HL-60 (cell line): ENCODE measurements around the gene CEACAM21.

Source experiments
- DNase-seq, 2 experiments: peaks; one replicate each; pipeline ENCODE4 v3.0.0-alpha.2; 2010 to 2020; ENCODE audit warnings: low read depth in 1 of 2, low spot score in 1 of 2
- H3K27ac ChIP-seq: fragments of 250-450 bp; sonication (Bioruptor Pico); replicated peaks from 2 replicates; pipeline ENCODE4 v1.5.1; 2020; ENCODE audit warnings: mild to moderate bottlenecking, moderate library complexity
- H3K27me3 ChIP-seq: fragments of 250-450 bp; sonication (Bioruptor Pico); 2 replicates; pipeline ENCODE4 v1.5.1; 2021; ENCODE audit warnings: mild to moderate bottlenecking, moderate library complexity; ENCODE audit not compliant: insufficient read depth, poor library complexity, severe bottlenecking
- H3K4me3 ChIP-seq: replicated peaks from 2 replicates; pipeline ENCODE4 v1.5.1; 2011; ENCODE audit warnings: mild to moderate bottlenecking, control low read depth, low read length; ENCODE audit not compliant: insufficient read depth
- GABPA ChIP-seq: IDR thresholded peaks from 2 replicates; pipeline ENCODE4 v1.6.1; 2012; ENCODE audit warnings: low read depth
- POLR2AphosphoS5 ChIP-seq: IDR thresholded peaks from 2 replicates; pipeline ENCODE4 v1.6.1; 2012; ENCODE audit warnings: low read depth
- SPI1 ChIP-seq: IDR thresholded peaks from 2 replicates; pipeline ENCODE4 v1.6.1; 2012; ENCODE audit warnings: low read depth, mild to moderate bottlenecking, borderline replicate concordance
- TF ChIP-seq, protein P1 (sequence below): IDR thresholded peaks from 2 replicates; pipeline ENCODE4 v1.6.1; 2012; ENCODE audit warnings: low read depth; ENCODE audit not compliant: insufficient replicate concordance
- TF ChIP-seq, protein P2 (sequence below): IDR thresholded peaks from one replicate; pipeline ENCODE4 v1.5.1; 2011; ENCODE audit warnings: low read length, control low read depth, inconsistent platforms; ENCODE audit not compliant: insufficient read depth

Gene CEACAM21

DNA sequence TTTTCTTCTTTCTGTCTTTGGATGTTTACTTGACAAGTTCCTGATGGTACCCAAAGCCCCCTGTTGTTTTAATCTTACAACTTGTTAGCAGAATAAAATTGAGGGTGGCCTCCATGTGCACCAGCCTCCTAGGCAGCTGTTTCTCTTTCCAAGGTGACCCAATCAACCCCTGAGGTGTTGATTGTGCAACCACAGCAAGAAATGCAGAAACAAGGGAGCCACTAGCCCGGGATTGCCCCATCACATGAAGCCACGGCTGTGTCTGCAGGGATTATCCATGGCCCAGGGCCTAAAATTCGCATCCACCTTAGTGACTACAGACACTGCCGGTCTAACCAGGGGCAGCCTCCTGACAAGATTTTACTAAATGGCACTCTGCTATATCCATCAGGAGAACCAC lies 36.5 kb downstream of the CEACAM21 start:
- peak; percentile 73 to 93 for DNase-seq
- no peaks in the 10 kb centered on the region for H3K27me3 ChIP-seq
- H3K27ac ChIP-seq, result no peak overlapping the region; the same call in 1 of the 2 replicates
- TF ChIP-seq GABPA (no peak), POLR2AphosphoS5 (peak; percentile 83)
- TF ChIP-seq, protein P1, sequence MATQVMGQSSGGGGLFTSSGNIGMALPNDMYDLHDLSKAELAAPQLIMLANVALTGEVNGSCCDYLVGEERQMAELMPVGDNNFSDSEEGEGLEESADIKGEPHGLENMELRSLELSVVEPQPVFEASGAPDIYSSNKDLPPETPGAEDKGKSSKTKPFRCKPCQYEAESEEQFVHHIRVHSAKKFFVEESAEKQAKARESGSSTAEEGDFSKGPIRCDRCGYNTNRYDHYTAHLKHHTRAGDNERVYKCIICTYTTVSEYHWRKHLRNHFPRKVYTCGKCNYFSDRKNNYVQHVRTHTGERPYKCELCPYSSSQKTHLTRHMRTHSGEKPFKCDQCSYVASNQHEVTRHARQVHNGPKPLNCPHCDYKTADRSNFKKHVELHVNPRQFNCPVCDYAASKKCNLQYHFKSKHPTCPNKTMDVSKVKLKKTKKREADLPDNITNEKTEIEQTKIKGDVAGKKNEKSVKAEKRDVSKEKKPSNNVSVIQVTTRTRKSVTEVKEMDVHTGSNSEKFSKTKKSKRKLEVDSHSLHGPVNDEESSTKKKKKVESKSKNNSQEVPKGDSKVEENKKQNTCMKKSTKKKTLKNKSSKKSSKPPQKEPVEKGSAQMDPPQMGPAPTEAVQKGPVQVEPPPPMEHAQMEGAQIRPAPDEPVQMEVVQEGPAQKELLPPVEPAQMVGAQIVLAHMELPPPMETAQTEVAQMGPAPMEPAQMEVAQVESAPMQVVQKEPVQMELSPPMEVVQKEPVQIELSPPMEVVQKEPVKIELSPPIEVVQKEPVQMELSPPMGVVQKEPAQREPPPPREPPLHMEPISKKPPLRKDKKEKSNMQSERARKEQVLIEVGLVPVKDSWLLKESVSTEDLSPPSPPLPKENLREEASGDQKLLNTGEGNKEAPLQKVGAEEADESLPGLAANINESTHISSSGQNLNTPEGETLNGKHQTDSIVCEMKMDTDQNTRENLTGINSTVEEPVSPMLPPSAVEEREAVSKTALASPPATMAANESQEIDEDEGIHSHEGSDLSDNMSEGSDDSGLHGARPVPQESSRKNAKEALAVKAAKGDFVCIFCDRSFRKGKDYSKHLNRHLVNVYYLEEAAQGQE, result peak; percentile 69
- no peak overlapping the region for H3K4me3 ChIP-seq

DNA sequence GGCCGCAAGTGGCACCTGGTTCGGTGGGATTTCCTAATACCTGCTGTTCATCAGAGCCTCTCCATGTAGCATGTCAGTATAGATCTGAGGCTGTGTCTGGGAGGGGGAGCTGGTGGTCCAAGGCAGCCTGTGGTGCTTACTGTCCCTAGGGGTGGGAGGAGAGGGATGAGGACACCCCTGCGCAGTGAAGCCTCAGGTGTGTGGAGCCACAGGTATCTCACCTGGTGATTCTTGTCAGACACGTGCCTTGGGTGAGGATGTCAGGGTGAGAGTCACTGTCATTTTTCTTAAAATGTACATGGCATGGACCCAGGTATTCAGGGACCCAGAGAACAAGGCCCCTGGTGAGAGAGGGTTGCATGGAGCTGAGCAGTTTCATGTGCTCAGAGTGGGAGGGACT lies 39.2 kb downstream of the CEACAM21 start:
- H3K27me3 ChIP-seq, result no peaks in the 10 kb centered on the region
- TF ChIP-seq SPI1 (no peak), GABPA (no peak), POLR2AphosphoS5 (no peak)
- TF ChIP-seq, protein P2, sequence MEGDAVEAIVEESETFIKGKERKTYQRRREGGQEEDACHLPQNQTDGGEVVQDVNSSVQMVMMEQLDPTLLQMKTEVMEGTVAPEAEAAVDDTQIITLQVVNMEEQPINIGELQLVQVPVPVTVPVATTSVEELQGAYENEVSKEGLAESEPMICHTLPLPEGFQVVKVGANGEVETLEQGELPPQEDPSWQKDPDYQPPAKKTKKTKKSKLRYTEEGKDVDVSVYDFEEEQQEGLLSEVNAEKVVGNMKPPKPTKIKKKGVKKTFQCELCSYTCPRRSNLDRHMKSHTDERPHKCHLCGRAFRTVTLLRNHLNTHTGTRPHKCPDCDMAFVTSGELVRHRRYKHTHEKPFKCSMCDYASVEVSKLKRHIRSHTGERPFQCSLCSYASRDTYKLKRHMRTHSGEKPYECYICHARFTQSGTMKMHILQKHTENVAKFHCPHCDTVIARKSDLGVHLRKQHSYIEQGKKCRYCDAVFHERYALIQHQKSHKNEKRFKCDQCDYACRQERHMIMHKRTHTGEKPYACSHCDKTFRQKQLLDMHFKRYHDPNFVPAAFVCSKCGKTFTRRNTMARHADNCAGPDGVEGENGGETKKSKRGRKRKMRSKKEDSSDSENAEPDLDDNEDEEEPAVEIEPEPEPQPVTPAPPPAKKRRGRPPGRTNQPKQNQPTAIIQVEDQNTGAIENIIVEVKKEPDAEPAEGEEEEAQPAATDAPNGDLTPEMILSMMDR, result no peak
- TF ChIP-seq, protein P1, result no peak
- no peak overlapping the region for H3K4me3 ChIP-seq
- DNase-seq, result no peak
- no peak overlapping the region for H3K27ac ChIP-seq

DNA sequence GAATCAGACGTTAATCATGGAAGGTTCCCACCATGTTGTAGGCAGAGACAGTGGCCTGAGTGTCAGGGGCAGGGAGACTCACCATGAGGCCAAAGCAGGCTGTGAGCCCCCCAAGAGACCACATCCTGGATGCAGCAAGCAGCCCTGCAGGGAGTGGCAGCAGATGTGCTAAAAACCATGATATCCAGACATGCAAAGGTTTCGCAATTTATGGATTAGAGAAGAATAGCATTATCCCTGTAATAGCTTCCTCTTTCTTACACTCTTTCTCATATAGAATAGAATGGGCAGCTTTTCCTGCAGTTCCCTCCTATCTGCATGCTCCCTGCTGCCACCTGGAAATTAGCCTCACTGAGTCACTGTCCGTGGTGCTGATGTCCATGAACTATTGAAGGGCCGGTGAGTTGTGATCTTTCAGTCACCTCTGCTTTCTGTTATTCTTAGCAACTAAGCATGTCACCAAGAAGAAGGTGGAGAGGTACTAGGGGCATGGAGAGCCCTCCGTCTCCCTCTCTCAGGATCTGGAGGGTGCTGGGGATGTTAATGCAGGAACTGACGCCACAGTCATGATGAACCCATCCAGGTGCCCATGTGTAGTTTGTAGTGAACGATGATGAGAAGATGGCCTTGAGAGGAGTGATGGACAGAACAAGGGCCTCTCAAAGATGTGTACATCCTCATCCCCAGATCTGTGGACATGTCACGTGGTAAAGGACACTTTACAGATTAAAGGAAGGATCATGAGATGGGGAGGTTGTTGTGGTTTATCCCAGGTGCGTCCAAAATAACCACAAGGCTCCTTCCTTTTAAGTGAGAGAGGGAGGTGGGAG lies 41.0 kb downstream of the CEACAM21 start:
- DNase-seq, result peak in 1 of 2 experiments; percentile 33
- no peaks in the 10 kb centered on the region for H3K27me3 ChIP-seq
- no peak overlapping the region for H3K4me3 ChIP-seq
- no peak overlapping the region for H3K27ac ChIP-seq
- TF ChIP-seq, protein P1, result peak; percentile 98
- TF ChIP-seq POLR2AphosphoS5 (0 out of 2 replicates have a peak, but pooled peaks have one; percentile 30), SPI1 (no peak; the same call in 1 of the 2 replicates)
